SU-DHL-6 (cell line): Measurements from ENCODE around the gene CCDC83.

Experiments
- H2AFZ ChIP-seq: fragments of 200-600 bp; sonication (generic); 2 replicates; pipeline ENCODE4 v1.6.1; 2014; ENCODE audit warnings: low read depth, mild to moderate bottlenecking, moderate library complexity, mixed read lengths, antibody characterized with exemption, low read length; ENCODE audit not compliant: severe bottlenecking
- H3F3A ChIP-seq: fragments of 200-600 bp; shearing (Covaris generic); 2 replicates; pipeline ENCODE4 v1.6.0; 2016; ENCODE audit warnings: antibody characterized with exemption, mild to moderate bottlenecking; ENCODE audit not compliant: insufficient read depth
- H3K27ac ChIP-seq: fragments of 200-600 bp; sonication (generic); 2 replicates; pipeline ENCODE4 v1.5.1; 2016; ENCODE audit warnings: low read depth, mild to moderate bottlenecking, low read length, moderate library complexity, mixed read lengths
- H3K27me3 ChIP-seq: fragments of 200-600 bp; sonication (generic), shearing (Covaris generic); 2 replicates; pipeline ENCODE4 v1.6.0; 2014; ENCODE audit warnings: mild to moderate bottlenecking, low read length
- H3K36me3 ChIP-seq: fragments of 200-600 bp; sonication (generic); 2 replicates; pipeline ENCODE4 v1.6.1; 2014; ENCODE audit warnings: mild to moderate bottlenecking, low read length, mixed read lengths
- H3K4me2 ChIP-seq: fragments of 300-600, 200-600 bp; shearing (Covaris generic), sonication (generic); 2 replicates; pipeline ENCODE4 v1.6.0; 2014; ENCODE audit warnings: low read length, low read depth, mild to moderate bottlenecking; ENCODE audit not compliant: poor library complexity, severe bottlenecking
- H3K4me3 ChIP-seq: fragments of 200-600 bp; sonication (generic); 2 replicates; pipeline ENCODE4 v1.5.1; 2014; ENCODE audit warnings: antibody characterized with exemption, low read length, mild to moderate bottlenecking, mixed read lengths; ENCODE audit not compliant: insufficient read depth, poor library complexity, severe bottlenecking
- H3K79me2 ChIP-seq: fragments of 200-600 bp; sonication (generic); 2 replicates; pipeline ENCODE4 v1.6.1; 2014; ENCODE audit warnings: mild to moderate bottlenecking, low read length, moderate library complexity; ENCODE audit not compliant: insufficient read depth
- H3K9ac ChIP-seq: fragments of 200-600 bp; sonication (generic); 2 replicates; pipeline ENCODE4 v1.7.0; 2014; ENCODE audit warnings: mild to moderate bottlenecking, low read length
- H3K9me2 ChIP-seq: fragments of 200-600 bp; sonication (generic); replicated peaks from 2 replicates; pipeline ENCODE4 v1.6.1; 2014; ENCODE audit warnings: low read length; ENCODE audit not compliant: insufficient read depth
- H3K9me3 ChIP-seq: fragments of 200-600 bp; sonication (generic); 2 replicates; pipeline ENCODE4 v1.6.1; 2014; ENCODE audit warnings: low read length, mixed read lengths; ENCODE audit not compliant: insufficient read depth
- H4K20me1 ChIP-seq: fragments of 200-600 bp; sonication (generic); 2 replicates; pipeline ENCODE4 v1.6.1; 2014; ENCODE audit warnings: low read depth, mild to moderate bottlenecking, antibody characterized with exemption, low read length, moderate library complexity, mixed read lengths
- EZH2phosphoT487 ChIP-seq: fragments of 200-600 bp; sonication (generic), shearing (Covaris generic); conservative IDR thresholded peaks from 2 replicates; pipeline ENCODE4 v1.6.1; 2018; ENCODE audit warnings: mild to moderate bottlenecking, antibody characterized with exemption, low read length, moderate library complexity, mixed read lengths
- TF ChIP-seq, protein P1 (sequence below): fragments of 200-600 bp; sonication (generic); IDR thresholded peaks from one replicate; pipeline ENCODE4 v1.5.1; 2017; ENCODE audit warnings: antibody characterized with exemption, mild to moderate bottlenecking, low read length, moderate library complexity; ENCODE audit not compliant: insufficient read depth, poor library complexity, severe bottlenecking

Gene CCDC83

DNA sequence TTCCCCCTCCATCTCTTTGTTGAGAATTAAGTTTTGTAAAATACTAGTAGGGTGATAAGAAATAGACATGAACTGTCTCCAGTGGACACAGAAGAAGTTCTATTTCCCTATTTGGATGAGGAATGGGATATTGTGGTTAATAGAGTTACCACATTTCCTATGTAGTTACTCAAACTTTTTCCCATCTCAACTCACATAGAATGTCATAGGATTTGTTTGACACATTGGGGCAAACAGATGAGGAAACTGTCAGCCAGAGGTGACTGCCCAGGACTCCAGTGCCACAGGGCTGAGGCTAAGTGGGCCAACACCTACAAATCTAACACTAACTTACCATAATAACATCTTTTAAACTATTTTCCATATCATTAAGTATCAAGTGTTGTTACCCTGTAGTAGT is 58.3 kb downstream of the CCDC83 start:
- TF ChIP-seq, protein P1, sequence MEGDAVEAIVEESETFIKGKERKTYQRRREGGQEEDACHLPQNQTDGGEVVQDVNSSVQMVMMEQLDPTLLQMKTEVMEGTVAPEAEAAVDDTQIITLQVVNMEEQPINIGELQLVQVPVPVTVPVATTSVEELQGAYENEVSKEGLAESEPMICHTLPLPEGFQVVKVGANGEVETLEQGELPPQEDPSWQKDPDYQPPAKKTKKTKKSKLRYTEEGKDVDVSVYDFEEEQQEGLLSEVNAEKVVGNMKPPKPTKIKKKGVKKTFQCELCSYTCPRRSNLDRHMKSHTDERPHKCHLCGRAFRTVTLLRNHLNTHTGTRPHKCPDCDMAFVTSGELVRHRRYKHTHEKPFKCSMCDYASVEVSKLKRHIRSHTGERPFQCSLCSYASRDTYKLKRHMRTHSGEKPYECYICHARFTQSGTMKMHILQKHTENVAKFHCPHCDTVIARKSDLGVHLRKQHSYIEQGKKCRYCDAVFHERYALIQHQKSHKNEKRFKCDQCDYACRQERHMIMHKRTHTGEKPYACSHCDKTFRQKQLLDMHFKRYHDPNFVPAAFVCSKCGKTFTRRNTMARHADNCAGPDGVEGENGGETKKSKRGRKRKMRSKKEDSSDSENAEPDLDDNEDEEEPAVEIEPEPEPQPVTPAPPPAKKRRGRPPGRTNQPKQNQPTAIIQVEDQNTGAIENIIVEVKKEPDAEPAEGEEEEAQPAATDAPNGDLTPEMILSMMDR = no peak
- TF ChIP-seq EZH2phosphoT487 = no peak

GRCh38 chr11:85914425-85914824 is 59.2 kb downstream of the CCDC83 start:
- H2AFZ ChIP-seq = no peak overlapping the region
- no peaks in the 10 kb centered on the region for H3K9me2 ChIP-seq
- H3K36me3 ChIP-seq = no peaks in the 10 kb centered on the region
- no peak overlapping the region for H3K9ac ChIP-seq
- H4K20me1 ChIP-seq = no peaks in the 10 kb centered on the region
- no peak overlapping the region for H3K4me3 ChIP-seq
- TF ChIP-seq, protein P1 = no peak
- TF ChIP-seq EZH2phosphoT487 = no peak
- H3K79me2 ChIP-seq = no peaks in the 10 kb centered on the region
- no peaks in the 10 kb centered on the region for H3K9me3 ChIP-seq
- H3K27me3 ChIP-seq = no peaks in the 10 kb centered on the region
- H3F3A ChIP-seq = no peaks in the 10 kb centered on the region
- no peak overlapping the region for H3K27ac ChIP-seq
- H3K4me2 ChIP-seq = no peak overlapping the region

More for the DNA sequence above, 58.3 kb downstream of the CCDC83 start:
- Histone ChIP-seq H3K9ac (no peak overlapping the region), H4K20me1 (no peaks in the 10 kb centered on the region), H3K4me3 (no peak overlapping the region), H3K4me2 (no peak overlapping the region), H3F3A (no peaks in the 10 kb centered on the region), H3K79me2 (no peaks in the 10 kb centered on the region), H3K27ac (no peak overlapping the region), H3K36me3 (no peaks in the 10 kb centered on the region), H3K27me3 (no peaks in the 10 kb centered on the region), H3K9me2 (no peaks in the 10 kb centered on the region), H3K9me3 (no peaks in the 10 kb centered on the region), H2AFZ (no peak overlapping the region)

DNA sequence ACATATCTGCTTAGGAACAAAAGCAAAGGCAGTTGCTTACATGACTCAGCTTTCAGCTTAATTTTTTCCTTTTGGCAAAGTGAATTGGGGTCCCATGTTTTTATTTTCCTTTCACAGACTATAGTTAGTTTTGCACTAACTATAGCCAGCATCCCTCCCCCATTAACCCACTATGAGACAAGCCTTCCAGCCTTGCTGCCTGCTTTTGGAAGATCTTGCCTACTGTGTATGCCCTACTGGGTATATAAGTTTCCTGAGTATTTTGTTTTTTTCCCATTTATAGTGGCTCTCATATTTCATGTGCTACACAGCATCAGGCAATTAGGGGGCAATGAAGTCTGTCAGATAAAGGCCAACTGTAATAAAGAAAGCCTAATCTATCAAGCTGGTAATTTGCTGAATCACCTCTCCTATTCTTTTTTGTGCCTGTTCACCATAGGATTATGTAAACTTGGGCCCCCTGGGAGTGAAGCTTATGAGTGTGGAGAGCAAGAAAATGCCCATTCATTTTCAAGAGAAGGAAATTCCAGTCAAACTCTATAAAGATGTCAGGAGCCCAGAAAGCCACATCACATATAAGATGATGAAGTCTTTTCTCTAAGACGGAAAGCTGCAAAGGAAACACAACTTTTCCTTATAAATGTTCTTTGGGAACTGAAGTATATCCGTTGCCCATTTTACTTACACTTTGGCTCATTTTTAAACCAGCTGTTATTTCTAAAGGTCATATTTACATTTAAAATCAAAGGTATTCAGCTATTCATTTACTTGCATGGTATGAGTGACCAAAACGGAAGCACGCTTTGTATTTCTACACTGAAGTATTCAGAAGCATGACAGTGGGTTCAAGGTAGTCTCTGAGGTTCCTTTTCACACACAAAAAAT is 64.0 kb downstream of the CCDC83 start:
- Histone ChIP-seq H3K9me2 (no peaks in the 10 kb centered on the region), H3K27ac (no peak overlapping the region), H3K4me3 (no peak overlapping the region), H3F3A (no peaks in the 10 kb centered on the region), H3K79me2 (no peaks in the 10 kb centered on the region), H3K36me3 (no peaks in the 10 kb centered on the region), H3K9me3 (no peaks in the 10 kb centered on the region), H3K27me3 (no peaks in the 10 kb centered on the region), H4K20me1 (no peaks in the 10 kb centered on the region), H2AFZ (no peak overlapping the region), H3K9ac (no peak overlapping the region), H3K4me2 (no peak overlapping the region)
- TF ChIP-seq, protein P1 = no peak
- no peak for TF ChIP-seq EZH2phosphoT487
